GM13976 (cell line): ENCODE results near the gene GEMIN4.
"Not testable (repeated sequence)": the region's sequence is repeated elsewhere in the genome, so short reads cannot be mapped to it uniquely, and the experiment has no call there.

Experiments used
- DNase-seq: peaks from one replicate; pipeline ENCODE4 v3.0.0; 2012; ENCODE audit warnings: low spot score
- in situ Hi-C: fragments of 300-500 bp; cut with MboI; formaldehyde crosslinking; loops from one replicate; pipeline ENCODE4 v1.12.0; 2022; ENCODE audit warnings: low sequenced_read_pairs, mixed read lengths, inconsistent platforms; ENCODE audit not compliant: unreplicated experiment
- TF ChIP-seq, protein P1 (sequence below): IDR thresholded peaks from 2 replicates; pipeline ENCODE4 v1.5.1; 2012; ENCODE audit warnings: borderline replicate concordance, mild to moderate bottlenecking; ENCODE audit not compliant: insufficient read depth; ENCODE audit errors: extremely low read depth, missing control alignments, control extremely low read depth

Gene GEMIN4

DNA sequence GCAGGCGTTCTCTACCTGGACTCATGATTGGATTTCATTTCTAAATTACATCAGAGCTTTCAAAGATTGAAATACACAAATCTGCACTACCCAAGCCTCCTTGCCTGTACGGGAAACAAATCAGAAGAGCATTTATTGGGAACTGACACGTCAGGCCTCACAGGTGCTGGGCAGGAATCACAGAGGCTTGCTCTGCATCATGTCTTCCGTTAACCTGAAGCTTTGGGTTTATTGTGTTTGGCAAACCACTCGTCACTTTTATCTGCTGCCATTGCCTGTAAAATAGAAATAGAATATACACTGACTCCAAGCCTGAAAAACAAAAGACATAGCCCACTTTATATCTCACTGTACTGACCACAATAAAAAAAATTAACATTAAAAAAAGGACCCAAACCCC is 7.9 kb upstream of the GEMIN4 start:
- TF ChIP-seq, protein P1, sequence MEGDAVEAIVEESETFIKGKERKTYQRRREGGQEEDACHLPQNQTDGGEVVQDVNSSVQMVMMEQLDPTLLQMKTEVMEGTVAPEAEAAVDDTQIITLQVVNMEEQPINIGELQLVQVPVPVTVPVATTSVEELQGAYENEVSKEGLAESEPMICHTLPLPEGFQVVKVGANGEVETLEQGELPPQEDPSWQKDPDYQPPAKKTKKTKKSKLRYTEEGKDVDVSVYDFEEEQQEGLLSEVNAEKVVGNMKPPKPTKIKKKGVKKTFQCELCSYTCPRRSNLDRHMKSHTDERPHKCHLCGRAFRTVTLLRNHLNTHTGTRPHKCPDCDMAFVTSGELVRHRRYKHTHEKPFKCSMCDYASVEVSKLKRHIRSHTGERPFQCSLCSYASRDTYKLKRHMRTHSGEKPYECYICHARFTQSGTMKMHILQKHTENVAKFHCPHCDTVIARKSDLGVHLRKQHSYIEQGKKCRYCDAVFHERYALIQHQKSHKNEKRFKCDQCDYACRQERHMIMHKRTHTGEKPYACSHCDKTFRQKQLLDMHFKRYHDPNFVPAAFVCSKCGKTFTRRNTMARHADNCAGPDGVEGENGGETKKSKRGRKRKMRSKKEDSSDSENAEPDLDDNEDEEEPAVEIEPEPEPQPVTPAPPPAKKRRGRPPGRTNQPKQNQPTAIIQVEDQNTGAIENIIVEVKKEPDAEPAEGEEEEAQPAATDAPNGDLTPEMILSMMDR = no peak
- in situ Hi-C loops = no loop called here
- no peak for DNase-seq

DNA sequence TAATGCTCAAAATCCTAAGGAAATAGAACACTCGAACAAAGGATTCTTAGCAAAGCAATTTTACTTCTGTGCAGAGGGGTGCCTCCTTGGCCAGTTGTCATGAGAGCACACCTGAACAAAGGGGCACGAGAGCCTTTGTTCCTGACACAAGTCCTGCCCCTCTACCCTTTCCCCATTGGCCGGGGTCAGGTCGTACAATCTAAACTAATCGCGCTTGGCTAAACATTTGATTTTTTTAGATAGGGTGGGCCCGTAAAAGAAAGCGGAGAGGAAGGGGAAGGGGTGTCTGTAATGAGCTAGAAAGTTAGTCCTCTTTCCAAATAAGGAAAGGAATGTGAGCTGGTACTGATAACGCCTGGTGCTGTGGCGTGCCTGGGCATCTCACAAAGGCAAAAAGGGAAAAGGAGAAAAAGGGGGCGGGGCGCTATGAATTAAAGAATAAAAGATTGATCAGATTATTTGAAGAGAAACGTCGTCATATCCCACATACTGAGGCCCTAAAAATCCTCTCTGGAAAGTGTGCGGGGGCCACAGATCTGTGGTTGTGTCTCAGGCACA is 4.0 kb upstream of the GEMIN4 start:
- in situ Hi-C loops = not testable (repeated sequence)

DNA sequence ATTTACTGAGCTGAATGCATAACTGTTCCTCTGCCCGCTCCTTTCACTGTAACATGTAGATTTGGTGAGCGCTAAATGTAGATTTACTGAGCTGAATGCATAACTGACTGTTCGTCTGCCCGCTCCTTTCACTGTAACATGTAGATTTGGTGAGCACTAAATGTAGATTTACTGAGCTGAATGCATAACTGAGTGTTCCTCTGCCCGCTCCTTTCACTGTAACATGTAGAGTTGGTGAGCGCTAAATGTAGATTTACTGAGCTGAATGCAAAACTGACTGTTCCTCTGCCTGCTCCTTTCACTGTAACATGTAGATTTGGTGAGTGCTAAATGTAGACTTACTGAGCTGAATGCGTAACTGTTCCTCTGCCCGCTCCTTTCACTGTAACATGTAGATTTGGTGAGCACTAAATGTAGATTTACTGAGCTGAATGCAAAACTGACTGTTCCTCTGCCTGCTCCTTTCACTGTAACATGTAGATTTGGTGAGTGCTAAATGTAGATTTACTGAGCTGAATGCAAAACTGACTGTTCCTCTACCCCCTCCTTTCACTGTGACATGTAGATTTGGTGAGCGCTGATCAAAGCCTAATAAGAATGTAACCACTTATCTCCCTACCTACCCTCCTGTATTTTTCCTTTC is 3.4 kb upstream of the GEMIN4 start:
- DNase-seq, in situ Hi-C loops: not testable (repeated sequence)

More for the DNA sequence above, 4.0 kb upstream of the GEMIN4 start:
- DNase-seq = not testable (repeated sequence)

DNA sequence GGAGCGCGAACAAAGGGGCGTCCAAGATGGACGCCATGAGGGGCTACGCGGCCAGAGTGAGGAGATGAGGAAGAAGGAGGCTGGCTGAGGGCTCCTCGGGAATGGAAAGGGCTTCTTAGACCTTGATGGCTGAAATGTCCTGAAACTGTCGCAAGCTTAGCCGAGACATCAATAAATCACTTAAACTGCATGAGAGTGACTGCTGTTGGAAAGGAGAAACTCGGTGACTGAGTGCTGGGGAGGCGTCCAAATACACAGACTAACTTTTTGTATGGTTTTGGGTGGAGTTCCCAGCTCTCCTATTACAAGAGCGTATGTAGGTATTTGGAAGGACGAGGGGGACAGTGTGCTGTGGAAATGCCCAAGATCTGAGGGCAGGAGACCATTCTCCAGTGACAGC is 1.4 kb upstream of the GEMIN4 start:
- TF ChIP-seq, protein P1 = no peak
- no peak for DNase-seq
- in situ Hi-C loops = no loop called here

DNA sequence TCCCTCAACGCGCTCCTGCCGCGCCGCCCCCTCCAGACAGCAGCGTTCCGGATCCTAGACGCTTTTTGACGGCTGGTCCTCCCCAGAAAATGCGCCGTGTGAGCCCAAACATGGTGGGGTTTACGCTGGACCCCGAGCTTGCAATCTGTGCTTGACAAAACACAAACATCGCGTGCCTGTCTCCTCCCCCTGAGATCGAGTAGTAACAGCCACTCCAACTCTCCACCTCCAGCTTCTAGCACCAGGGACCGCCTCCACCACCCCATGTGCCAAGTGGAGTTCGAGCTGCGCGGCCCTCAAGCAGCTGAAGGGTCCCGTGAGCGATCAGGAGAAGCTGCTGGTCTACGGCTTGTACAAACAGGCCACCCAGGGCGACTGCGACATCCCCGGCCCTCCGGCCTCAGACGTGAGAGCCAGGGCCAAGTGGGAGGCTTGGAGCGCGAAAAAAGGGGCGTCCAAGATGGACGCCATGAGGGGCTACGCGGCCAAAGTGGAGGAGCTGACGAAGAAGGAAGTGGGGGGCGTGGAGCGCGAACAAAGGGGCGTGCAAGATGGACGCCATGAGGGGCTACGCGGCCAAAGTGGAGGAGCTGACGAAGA is 656 bp upstream of the GEMIN4 start:
- DNase-seq = no peak
- in situ Hi-C loops = no loop called here
- TF ChIP-seq, protein P1 = no peak

DNA sequence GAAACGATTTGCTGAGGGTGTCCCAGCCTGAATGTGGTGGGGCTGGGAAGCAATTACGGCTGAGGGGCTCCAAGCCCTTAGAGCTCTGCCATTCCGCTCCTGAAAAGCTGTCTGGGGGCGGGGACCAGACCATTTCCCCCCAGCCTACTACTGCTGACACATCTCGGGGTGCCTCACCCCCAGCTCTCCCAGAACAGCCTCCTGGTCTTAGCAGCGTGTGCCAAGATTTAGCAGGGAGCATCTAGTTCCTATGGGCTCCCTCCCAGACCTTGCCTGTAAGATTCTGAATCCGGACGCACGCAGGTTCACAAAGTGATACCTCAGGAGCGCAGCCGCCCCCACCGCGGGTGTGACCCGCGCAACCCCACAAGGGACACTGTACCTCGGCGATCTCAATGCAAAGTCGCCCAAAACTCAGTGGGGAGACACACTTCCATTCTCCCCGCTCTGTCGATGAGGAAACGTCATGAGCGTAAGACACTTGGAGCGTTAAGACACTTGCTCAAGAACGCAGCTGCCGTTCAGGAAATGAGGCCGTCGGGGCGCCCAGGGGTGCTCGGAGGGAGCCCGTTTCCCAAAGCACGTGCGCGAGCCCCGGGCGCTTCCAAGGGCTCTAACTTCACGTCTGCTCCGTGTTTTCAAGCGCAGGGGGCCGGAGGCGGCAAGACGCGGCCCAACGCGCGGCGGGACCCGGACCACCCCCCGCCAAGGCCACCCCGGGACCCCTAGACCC is 629 bp downstream of the GEMIN4 start:
- DNase-seq = peak; percentile 72
- in situ Hi-C loops = no loop called here
- TF ChIP-seq, protein P1 = no peak

DNA sequence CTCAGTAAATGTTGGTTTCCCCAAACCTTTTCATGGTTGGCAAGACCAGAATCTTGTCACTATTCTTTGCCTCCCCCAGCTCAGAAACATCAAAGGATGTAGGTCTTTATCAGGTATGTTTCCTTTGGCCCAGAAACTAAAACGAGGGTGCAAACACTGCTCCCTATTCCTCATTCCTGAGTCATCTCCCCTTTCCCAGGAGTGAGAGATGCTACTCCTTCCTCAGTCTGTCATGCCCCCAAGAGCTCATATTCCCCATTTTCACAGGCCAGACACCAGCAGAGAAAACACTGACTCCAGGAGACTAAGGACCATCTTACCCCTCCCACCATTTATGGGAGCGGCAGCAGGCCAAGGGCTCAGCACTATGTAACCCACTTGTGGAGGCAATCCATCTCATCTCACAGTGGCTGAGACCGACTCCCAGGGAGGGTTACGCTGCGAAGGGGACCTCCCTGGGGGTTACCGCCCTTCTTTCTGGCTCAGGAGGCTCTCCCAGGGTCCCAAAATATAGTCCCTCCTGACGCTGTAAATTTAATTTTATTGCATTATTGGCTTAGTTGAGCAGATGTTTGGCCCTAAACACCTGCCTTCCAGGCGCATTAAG is 1.5 kb downstream of the GEMIN4 start:
- no peak for DNase-seq
- in situ Hi-C loops = no loop called here
- TF ChIP-seq, protein P1 = no peak

DNA sequence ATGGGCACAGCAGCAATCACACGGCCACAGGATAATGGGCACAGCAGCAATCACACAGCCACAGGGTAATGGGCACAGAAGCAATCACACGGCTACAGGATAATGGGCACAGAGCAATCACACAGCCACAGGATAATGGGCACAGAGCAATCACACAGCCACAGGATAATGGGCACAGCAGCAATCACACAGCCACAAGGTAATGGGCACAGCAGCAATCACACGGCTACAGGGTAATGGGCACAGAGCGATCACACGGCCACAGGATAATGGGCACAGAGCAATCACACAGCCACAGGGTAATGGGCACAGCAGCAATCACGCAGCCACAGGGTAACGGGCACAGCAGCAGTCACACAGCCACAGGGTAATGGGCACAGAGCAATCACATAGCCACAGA is 2.7 kb downstream of the GEMIN4 start:
- in situ Hi-C loops = not testable (repeated sequence)

DNA sequence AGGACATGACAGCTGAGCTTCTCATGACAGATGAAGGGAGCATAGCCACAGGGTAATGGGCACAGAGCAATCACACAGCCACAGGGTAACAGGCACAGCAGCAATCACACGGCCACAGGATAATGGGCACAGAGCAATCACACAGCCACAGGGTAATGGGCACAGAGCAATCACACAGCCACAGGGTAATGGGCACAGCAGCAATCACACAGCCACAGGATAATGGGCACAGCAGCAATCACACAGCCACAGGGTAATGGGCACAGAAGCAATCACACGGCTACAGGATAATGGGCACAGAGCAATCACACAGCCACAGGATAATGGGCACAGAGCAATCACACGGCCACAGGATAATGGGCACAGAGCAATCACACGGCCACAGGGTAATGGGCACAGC is 3.5 kb downstream of the GEMIN4 start:
- DNase-seq, in situ Hi-C loops: not testable (repeated sequence)

More for the DNA sequence above, 2.7 kb downstream of the GEMIN4 start:
- DNase-seq = not testable (repeated sequence)
